T-helper 17 cell (primary cell): ENCODE measurements around the gene THSD7A. TPM values are rescaled to one million over a fixed set of nuclear protein-coding genes. Genes with fewer than 3 reads are reported as not detected.

ENCODE experiments used
- ATAC-seq: fragments of 150-1000 bp; cut with Tn5 transposase; 2 replicates; pipeline ENCODE4 v1.10.0; 2021; ENCODE audit warnings: mild to moderate bottlenecking, moderate library complexity
- DNase-seq, 3 donors: peaks; one replicate each; pipeline versions ENCODE4 v3.0.0 to v3.0.0-alpha.2; 2020 to 2021
- H3K9me3 ChIP-seq: one replicate; pipeline ENCODE4 v1.7.0; 2013; ENCODE audit warnings: low read length, mild to moderate bottlenecking; ENCODE audit not compliant: control insufficient read depth, poor library complexity, severe bottlenecking
- H3K27ac Mint-ChIP-seq: one replicate; pipeline ENCODE4 v1.8.0; 2022; ENCODE audit warnings: mild to moderate bottlenecking, moderate library complexity, mixed read lengths
- H3K27me3 Mint-ChIP-seq: one replicate; pipeline ENCODE4 v1.8.0; 2022; ENCODE audit warnings: mixed read lengths
- H3K36me3 Mint-ChIP-seq: one replicate; pipeline ENCODE4 v1.8.0; 2022; ENCODE audit warnings: low read depth, mixed read lengths
- H3K4me1 Mint-ChIP-seq: one replicate; pipeline ENCODE4 v1.8.0; 2022; ENCODE audit warnings: mild to moderate bottlenecking, mixed read lengths
- H3K4me3 Mint-ChIP-seq: one replicate; pipeline ENCODE4 v1.8.0; 2022; ENCODE audit warnings: mild to moderate bottlenecking, moderate library complexity, mixed read lengths
- total RNA-seq, 4 donors: library from RNA in 2 of 4; stranded (reverse) in 2 of 4; gene quantifications; one replicate each; pipeline ENCODE4 v1.2.3 and lab custom pipeline; 2022 to 2026

The THSD7A gene
- total RNA-seq, 2 donors from 2014 or later = 0.07 TPM; not detected in 1

DNA sequence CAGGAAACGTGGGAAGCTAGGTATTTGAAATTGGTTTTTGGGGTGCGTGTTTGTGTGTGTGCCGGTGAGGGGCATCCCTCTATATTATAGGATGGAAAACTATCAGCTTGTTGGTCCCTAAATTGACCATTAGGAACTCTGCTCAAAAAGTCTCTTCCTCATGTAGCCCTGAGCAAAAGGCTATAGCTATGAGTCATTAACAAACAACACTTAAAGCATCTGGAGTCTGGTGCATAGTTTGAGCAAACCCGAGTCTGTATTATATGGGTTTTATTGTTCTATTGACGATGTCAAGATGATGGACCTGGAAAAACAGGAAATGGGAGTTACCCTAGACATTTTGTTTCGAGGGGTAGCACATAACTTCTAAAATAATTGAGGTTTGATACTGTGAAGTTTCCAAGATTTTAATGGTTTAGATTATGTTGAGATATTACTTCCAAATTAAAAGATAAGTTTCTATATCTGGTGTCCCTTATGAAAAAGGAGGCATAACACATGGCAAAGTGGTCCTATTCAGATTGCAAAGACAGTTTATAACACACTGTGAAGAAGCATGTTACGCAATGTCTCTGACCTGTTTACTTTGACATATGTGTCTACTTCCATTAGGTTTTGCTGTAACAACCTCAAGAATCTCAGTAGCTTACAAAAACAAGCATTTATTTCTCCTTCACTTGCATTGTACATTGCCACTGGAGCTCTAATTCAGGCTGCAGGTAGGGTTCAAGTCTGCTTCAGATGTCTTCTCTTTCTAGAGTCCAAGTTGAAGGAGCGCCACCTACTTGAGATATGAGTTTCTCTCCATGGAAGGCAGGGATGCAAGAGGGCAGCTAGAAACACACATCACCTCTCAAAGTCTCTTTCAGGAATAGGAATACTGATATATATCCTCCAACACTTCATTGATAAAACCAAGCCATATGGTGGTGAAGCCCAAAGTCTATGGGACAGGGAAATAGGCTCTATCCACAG, 500.6 kb downstream of the THSD7A start:
- H3K9me3 ChIP-seq = no peaks in the 10 kb centered on the region
- DNase-seq (no peak), ATAC-seq (no peak)
- Mint-ChIP-seq H3K4me1 (no peaks in the 10 kb centered on the region), H3K27me3 (peaks cover 25% of the 10 kb centered on the region), H3K36me3 (no peaks in the 10 kb centered on the region), H3K27ac (no peak overlapping the region), H3K4me3 (no peak overlapping the region)

- Mint-ChIP-seq H3K27ac (no peak overlapping the region), H3K36me3 (no peaks in the 10 kb centered on the region), H3K4me3 (no peak overlapping the region), H3K27me3 (peaks cover 25% of the 10 kb centered on the region), H3K4me1 (no peaks in the 10 kb centered on the region)
- no peak for ATAC-seq
- H3K9me3 ChIP-seq = no peaks in the 10 kb centered on the region
- DNase-seq = no peak
These were observed 501.3 kb downstream of the THSD7A start for GRCh38 chr7:11330717-11331116.

GRCh38 chr7:11330208-11330607, 501.8 kb downstream of the THSD7A start:
- Mint-ChIP-seq H3K36me3 (no peaks in the 10 kb centered on the region), H3K27ac (no peak overlapping the region), H3K4me3 (no peak overlapping the region), H3K4me1 (no peaks in the 10 kb centered on the region), H3K27me3 (peaks cover 25% of the 10 kb centered on the region)
- H3K9me3 ChIP-seq = no peaks in the 10 kb centered on the region
- ATAC-seq = no peak
- no peak for DNase-seq

- DNase-seq (no peak), ATAC-seq (no peak)
- Mint-ChIP-seq H3K27ac (no peak overlapping the region), H3K4me1 (no peaks in the 10 kb centered on the region), H3K27me3 (peaks cover 24% of the 10 kb centered on the region), H3K36me3 (no peaks in the 10 kb centered on the region), H3K4me3 (no peak overlapping the region)
- no peaks in the 10 kb centered on the region for H3K9me3 ChIP-seq
These were observed 502.4 kb downstream of the THSD7A start for GRCh38 chr7:11329626-11330025.

- Mint-ChIP-seq H3K4me3 (no peak overlapping the region), H3K4me1 (no peaks in the 10 kb centered on the region), H3K36me3 (no peaks in the 10 kb centered on the region), H3K27ac (no peak overlapping the region), H3K27me3 (peaks cover 19% of the 10 kb centered on the region)
- ATAC-seq = no peak
- H3K9me3 ChIP-seq = no peaks in the 10 kb centered on the region
- DNase-seq = no peak
These were observed 503.7 kb downstream of the THSD7A start for GRCh38 chr7:11328309-11328708.

DNA sequence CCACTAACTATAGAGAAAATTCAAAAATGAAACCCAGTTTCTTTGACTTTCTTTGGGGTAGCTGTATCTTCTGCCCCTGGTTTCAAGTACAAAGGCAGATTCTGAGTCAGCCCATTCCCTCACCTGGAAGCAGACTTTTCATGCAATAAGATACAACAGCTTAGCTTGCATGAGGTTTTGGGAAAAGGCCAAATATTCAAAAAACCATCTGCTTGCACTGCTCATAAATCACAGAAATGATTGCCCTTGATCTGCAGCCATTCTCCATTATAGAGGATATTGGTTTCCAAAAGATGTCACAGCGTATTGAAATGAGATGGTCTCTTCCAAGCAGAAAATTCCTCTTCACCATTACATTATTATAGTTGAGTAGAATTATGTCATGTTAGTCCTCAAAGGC, 504.4 kb downstream of the THSD7A start:
- no peaks in the 10 kb centered on the region for H3K9me3 ChIP-seq
- H3K36me3 Mint-ChIP-seq = no peaks in the 10 kb centered on the region
- no peak for ATAC-seq
- H3K27me3 Mint-ChIP-seq = peaks cover 18% of the 10 kb centered on the region
- no peak overlapping the region for H3K27ac Mint-ChIP-seq
- no peak for DNase-seq
- H3K4me1 Mint-ChIP-seq = no peaks in the 10 kb centered on the region
- no peak overlapping the region for H3K4me3 Mint-ChIP-seq
